Measurements from ENCODE around the gene FYN.

DNA sequence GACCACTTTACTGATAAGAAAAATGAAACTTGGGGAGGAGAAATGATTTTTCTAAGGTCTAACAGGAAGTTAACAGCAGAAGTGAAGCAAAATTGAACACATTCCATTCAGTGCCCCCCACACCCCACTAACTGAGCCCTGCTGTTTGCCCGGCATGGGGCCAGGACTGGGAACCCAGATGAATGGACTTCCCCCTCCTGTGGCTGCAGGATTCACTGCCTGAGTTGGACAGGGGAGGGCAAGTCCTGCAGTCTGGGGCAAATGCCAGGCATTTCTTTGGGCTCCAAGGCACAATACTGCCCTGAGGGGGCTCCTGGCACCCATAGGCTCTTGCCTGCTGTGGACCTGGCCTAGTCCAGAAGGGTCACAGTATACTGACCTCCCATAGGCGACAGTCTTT is 28.3 kb downstream of the FYN start:
- TF ChIP-seq, protein P1, sequence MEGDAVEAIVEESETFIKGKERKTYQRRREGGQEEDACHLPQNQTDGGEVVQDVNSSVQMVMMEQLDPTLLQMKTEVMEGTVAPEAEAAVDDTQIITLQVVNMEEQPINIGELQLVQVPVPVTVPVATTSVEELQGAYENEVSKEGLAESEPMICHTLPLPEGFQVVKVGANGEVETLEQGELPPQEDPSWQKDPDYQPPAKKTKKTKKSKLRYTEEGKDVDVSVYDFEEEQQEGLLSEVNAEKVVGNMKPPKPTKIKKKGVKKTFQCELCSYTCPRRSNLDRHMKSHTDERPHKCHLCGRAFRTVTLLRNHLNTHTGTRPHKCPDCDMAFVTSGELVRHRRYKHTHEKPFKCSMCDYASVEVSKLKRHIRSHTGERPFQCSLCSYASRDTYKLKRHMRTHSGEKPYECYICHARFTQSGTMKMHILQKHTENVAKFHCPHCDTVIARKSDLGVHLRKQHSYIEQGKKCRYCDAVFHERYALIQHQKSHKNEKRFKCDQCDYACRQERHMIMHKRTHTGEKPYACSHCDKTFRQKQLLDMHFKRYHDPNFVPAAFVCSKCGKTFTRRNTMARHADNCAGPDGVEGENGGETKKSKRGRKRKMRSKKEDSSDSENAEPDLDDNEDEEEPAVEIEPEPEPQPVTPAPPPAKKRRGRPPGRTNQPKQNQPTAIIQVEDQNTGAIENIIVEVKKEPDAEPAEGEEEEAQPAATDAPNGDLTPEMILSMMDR (IDR thresholded peaks at IDR 0.05): no peak
- TF ChIP-seq POLR2AphosphoS5 (IDR thresholded peaks at IDR 0.05): no peak
- TF ChIP-seq POLR2A (IDR thresholded peaks at IDR 0.05; ENCODE audit: low read depth): no peak

Data from esophagus muscularis mucosa (tissue), 3 donors.